ENCODE data around the gene SLC22A5. TPM values are rescaled to one million over a fixed set of nuclear protein-coding genes. Genes with fewer than 3 reads are reported as not detected.

The SLC22A5 gene
- total and polyA plus RNA-seq, 2 donors (not counting 1 experiment from before 2014, with no cell fraction given), result 5.7 to 12.9 TPM

DNA sequence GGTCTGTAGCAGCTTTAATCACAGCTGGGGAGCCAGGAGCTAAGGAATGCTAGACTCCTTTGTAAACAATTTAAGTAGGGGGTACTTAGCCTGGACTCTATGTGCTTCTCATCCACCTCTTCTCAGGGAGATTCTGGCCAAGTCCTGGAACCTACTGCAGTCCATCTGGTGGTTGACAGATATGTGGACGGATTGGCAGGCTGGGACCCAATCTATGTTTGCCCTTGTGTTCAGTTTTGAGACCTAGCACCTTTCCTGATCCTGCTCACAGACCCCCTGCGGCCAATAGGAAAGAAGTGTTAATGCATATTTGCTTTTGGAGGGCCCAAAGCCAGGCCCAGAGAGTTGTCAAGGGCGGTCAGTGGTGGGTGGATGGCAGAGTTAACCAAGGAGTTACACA is 6.4 kb downstream of the SLC22A5 start:
- Histone ChIP-seq H3K9me3 (ENCODE audit: control extremely low read depth in 1 of 3, control insufficient read depth in 2 of 3, insufficient read depth in 1 of 3, low read length in 2 of 3) (no peaks in the 10 kb centered on the region), H3K27me3 (replicated peaks in 1 of 4; ENCODE audit: control extremely low read depth in 1 of 4, control insufficient read depth in 3 of 4, insufficient read depth in 4 of 4, low read length in 3 of 4) (no peaks in the 10 kb centered on the region)
- CTCF ChIA-PET, result interaction anchor here (0.6 to 2.5 kb wide), 3 partner anchors 125 to 860 kb away, joined by 3 to 5 read pairs (median 4); no protein-coding TSS in a partner anchor

More for the DNA sequence above, 6.4 kb downstream of the SLC22A5 start:
- Histone ChIP-seq H3K27ac (ENCODE audit: low read length in 2 of 2) (no peak overlapping the region), H2AFZ (ENCODE audit: insufficient read depth, low read depth, low read length, poor library complexity, severe bottlenecking) (no peak overlapping the region), H3K4me1 (ENCODE audit: control insufficient read depth in 2 of 2, insufficient read depth in 2 of 2, low read length in 2 of 2) (no peaks in the 10 kb centered on the region), H3K9ac (ENCODE audit: low read length) (no peak overlapping the region), H3K4me3 (ENCODE audit: control extremely low read depth in 1 of 5, extremely low read depth in 1 of 5, insufficient read depth in 1 of 5, low read depth in 2 of 5, low read length in 4 of 5) (no peak overlapping the region), H3K36me3 (replicated peaks in 1 of 2; ENCODE audit: control extremely low read depth in 1 of 2, control insufficient read depth in 1 of 2, extremely low read depth in 1 of 2, insufficient read depth in 2 of 2, low read length in 1 of 2) (no peaks in the 10 kb centered on the region), H3K79me2 (ENCODE audit: control insufficient read depth, insufficient read depth, low read length) (no peaks in the 10 kb centered on the region), H4K20me1 (ENCODE audit: control insufficient read depth, insufficient read depth, low read length, poor library complexity, severe bottlenecking) (no peaks in the 10 kb centered on the region), H3K4me2 (replicated peaks; ENCODE audit: low read depth, low read length, poor library complexity, severe bottlenecking) (no peak overlapping the region)
- POLR2A ChIA-PET, result no interaction called here
- no peaks in the 10 kb centered on the region for H3K9me3 Mint-ChIP-seq (ENCODE audit: insufficient read depth)
- DNase-seq (no peak), ATAC-seq (ENCODE audit: low read depth) (no peak)
- peaks cover 8% of the 10 kb centered on the region for H3K4me1 Mint-ChIP-seq
- intact Hi-C loops (cut with micrococcal nuclease), result no loop called here
- TF ChIP-seq EZH2 (IDR thresholded peaks at IDR 0.05; ENCODE audit: borderline replicate concordance, insufficient read depth, low read depth, low read length, poor library complexity, severe bottlenecking), result no peak
- TF ChIP-seq, protein P1, sequence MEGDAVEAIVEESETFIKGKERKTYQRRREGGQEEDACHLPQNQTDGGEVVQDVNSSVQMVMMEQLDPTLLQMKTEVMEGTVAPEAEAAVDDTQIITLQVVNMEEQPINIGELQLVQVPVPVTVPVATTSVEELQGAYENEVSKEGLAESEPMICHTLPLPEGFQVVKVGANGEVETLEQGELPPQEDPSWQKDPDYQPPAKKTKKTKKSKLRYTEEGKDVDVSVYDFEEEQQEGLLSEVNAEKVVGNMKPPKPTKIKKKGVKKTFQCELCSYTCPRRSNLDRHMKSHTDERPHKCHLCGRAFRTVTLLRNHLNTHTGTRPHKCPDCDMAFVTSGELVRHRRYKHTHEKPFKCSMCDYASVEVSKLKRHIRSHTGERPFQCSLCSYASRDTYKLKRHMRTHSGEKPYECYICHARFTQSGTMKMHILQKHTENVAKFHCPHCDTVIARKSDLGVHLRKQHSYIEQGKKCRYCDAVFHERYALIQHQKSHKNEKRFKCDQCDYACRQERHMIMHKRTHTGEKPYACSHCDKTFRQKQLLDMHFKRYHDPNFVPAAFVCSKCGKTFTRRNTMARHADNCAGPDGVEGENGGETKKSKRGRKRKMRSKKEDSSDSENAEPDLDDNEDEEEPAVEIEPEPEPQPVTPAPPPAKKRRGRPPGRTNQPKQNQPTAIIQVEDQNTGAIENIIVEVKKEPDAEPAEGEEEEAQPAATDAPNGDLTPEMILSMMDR (IDR thresholded peaks at IDR 0.05), result no peak
- no peaks in the 10 kb centered on the region for H3K27me3 Mint-ChIP-seq
- 100% methylated on average over 2 of the region's 3 CpGs for WGBS (ENCODE audit: insufficient coverage)
- H3K4me3 Mint-ChIP-seq, result no peak overlapping the region
- H3K27ac Mint-ChIP-seq, result no peak overlapping the region
